Hippocampal formation (tissue), 2 donors: Measurements from ENCODE around the gene VPS37D.
"Not testable (repeated sequence)": the region's sequence is repeated elsewhere in the genome, so short reads cannot be mapped to it uniquely, and the experiment has no call there.

ENCODE experiments used
- DNase-seq, 2 donors: peaks; one replicate each; lab custom pipeline; 2025; lab: John Stamatoyannopoulos, UW

The VPS37D gene, protein sequence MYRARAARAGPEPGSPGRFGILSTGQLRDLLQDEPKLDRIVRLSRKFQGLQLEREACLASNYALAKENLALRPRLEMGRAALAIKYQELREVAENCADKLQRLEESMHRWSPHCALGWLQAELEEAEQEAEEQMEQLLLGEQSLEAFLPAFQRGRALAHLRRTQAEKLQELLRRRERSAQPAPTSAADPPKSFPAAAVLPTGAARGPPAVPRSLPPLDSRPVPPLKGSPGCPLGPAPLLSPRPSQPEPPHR

DNA sequence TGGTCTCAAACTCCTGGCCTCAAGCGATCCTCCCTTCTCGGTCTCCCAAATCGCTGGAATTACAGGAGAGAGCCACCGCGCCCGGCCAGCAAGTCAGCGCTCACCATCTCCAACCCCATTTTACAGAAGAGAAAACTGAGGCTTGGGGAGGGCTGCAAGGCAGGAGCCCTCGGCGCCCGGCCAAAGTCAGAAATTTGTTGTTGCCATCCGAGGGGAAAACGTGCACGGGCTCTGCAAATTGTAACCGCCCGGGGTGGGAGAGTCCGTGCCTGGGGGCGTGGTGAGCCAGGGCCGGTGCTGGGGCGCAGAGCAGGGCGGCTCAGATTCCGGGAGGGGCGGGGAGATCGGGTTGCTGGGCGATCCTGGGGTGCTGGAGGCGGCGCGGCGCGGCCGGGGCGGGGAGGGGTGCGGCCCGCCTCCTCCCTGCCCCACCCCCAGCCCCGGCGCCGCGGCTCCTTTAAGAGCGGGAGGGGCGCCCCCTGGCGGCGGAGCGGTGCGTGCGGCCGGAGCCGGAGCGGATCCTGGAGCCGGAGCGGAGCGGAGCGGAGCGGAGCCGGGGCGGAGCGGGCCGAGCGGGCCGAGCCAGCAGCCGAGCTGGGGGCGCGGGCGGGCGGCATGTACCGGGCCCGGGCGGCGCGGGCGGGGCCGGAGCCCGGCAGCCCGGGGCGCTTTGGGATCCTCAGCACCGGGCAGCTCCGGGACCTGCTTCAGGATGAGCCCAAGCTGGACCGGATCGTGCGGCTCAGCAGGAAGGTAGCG lies at the start of gene VPS37D:
Gene VPS37D (plus strand): TSS at position 488 of the 759 bp plus-strand sequence. CDS start 128 bp downstream, at position 616.
- DNase-seq = peak; percentile 64 to 83

DNA sequence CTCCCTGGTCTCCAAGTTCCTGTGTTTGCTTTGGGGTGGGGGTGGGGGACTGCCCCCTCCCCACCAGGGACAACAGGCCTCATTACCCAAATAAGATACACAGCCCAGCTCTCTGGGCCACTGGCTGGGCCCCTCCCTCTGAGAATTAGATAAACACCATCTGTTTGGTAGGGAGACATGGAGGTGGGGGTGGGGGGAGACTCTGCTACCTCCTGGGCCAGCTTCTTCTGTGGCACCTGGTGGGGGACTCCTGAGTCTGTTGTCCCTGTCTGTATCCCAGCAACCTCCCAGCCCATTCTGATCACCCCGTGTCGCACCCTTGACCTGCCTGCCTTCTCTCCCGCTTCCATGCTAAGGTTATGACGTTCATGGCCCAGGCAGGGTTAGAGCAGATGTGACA lies 49.1 kb upstream of the VPS37D start:
- no peak for DNase-seq

DNA sequence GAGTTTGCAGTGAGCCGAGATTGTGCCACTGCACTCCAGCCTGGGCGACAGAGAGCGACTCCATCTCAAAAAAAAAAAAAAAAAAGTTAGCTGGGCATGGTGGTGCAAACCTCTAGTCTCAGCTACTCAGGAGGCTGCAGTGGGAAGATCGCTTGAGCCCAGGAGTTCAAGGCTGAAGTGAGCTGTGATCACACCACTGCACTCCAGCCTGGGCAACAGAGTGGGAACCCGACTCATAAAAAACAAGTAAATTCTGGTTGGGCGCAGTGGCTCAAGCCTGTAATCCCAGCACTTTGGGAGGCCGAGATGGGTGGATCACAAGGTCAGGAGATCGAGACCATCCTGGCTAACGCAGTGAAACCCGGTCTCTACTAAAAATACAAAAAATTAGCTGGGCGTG lies 48.2 kb upstream of the VPS37D start:
- DNase-seq = not testable (repeated sequence)

DNA sequence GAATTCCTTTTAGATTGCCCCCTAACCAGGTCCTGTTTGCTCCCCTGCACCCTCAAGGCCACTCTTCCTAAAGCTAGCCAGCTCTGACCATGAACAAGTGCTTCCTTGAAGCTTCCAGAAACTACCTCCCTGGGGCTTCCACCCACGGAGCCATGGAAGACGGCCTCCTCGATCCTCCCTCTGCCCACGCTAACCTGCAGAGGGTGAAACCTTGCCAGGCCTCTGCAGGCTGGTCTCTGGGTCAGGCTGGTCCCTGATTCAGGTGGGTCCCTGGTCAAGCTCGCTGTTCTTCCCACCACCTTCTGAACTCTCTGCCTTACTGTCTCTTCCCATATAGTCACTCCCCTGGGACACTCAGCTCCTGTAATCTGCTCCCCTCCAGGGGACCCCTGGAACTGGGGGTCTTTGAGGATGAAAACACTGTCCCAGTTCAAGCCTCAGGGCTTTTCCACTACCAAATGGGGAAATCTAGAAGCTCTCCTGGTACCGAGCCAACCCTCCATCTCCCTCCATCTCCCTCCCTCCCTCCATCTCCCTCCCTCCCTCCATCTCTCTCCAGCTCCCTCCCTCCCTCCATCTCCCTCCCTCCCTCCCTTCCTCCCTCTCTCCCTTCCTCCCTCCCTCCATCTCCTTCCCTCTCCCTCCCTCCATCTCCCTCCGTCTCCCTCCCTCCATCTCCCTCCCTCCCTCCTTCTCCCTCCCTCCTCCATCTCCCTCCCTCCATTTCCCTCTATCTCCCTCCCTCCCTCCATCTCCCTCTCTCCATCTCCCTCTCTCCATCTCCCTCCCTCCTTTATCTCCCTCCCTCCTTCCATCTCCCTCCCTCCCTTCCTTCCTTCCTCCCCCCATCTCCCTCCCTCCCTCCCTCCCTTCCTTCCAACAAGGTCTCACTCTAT lies 46.2 kb upstream of the VPS37D start:
- no peak for DNase-seq

DNA sequence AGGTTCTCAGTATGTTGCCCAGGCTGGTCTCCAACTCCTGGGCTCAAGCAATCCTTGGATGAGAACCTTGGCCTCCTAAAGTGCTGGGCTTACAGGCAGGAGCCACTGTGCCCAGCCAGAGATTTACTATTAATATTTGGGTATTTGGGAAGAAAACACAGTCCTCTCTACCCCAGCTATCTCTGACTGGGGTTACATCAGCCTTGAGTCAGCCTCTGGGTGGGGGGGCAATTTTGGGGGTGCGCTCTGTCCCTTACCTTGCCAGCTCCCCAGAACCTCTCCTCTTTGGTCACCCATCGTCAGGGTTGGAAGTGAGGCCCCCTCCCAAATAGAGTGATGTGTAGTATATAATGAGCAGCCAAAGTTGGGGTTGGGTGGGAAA lies 45.1 kb upstream of the VPS37D start:
- no peak for DNase-seq

DNA sequence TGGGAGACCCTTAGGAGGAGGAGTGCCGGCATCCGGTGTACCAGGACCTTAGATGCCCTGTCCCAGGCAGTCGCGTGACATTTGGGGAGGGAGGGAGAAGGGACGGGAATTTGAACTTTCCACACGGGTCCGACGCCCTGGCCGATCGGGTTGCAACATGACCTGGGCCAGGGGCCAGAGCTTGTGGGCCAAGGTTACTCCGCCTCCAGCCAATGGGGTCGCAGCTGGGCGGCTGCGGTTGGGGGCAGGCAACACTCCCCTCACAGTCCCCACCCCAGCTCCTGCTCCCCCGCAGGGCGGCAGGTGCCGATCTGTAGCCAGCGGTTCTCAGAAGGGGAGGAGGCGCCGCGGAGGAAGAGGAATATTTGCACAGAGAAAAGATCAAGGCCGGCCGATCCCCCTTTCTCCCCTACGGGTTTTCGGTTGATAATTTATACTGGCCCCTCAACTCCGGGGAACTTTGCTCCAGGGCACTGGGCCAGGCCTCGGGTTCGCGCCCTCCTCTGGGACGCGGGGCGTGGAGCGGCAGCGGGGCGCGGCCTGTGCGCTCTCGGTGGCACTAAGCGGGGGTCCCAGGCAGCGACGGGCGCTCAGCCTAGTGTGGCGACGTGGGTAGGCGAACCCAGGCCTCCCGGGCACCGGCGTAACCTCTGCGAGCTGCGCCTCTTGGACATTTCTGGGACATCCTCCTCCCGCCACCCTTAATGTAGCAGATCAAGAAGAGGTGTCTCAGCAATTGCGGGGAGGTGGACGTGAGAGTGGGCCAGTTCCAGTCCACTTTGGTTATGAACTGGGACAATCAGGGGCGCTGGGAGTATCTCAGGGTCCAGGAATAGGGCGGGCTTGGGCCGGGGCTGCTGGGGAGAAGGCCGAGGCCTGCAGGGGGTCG lies 44.5 kb upstream of the VPS37D start:
- DNase-seq = no peak

DNA sequence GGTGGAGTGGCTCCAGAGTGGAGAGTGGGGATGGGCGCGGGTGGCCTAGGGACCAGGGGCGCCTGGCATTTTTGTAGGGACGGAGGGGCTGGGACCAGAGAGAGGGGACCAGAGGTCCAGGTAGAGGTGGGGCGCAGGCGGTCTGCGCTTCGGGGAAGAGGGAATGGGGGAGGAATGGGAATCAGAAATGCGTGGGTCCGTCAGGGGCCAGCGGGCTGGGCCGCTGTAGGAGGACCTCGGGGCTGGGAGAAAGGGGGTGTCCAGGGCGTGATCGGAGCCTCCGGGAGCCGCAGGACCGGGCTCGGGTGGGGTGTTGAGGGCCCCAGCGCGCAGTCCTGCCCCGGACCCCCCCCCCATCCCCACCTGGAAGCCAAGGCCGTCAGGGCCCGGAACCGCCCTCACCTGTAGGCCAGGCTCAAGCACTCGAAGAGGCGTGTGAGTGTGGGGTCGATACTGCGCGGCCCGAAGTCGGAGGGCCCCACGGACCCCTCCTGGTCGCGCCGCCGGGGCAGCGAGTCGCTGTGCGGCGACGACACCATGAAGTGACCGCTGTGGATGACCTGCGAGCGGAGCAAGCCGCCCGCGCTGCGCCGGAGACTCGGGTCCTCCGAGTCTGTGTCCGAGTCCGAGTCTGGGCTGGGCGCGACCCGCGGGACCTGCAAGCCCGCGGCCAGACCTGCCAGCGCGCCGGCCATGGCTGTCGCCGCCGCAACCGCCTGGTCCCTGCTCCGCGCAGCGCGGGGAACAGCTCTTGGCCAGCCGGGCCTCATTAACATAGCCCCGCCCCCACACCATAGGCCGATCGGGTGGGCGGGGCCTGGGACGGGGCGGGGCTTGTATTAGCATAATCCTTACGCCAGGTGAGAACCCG lies 43.6 kb upstream of the VPS37D start, which contains the start of gene MLXIPL:
Gene MLXIPL (minus strand): TSS at position 725 of the 871 bp plus-strand sequence. CDS start 30 bp downstream, at position 695.
- DNase-seq = no peak

DNA sequence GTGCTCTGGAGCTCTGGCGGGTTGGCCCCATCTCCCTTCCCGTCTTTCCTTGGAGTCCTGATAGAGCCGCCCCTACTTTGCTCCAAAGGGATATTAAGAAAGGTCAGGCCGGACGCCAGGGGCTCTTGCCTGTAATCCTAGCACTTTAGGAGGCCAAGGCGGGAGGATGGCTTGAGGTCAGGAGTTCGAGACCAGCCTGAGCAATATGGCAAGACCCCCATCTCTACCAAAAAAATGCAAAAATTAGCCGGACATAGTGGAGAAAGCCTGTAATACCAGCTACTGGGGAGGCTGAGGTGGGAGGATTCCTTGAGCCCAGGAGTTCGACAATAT lies 43.0 kb upstream of the VPS37D start:
- DNase-seq = no peak

DNA sequence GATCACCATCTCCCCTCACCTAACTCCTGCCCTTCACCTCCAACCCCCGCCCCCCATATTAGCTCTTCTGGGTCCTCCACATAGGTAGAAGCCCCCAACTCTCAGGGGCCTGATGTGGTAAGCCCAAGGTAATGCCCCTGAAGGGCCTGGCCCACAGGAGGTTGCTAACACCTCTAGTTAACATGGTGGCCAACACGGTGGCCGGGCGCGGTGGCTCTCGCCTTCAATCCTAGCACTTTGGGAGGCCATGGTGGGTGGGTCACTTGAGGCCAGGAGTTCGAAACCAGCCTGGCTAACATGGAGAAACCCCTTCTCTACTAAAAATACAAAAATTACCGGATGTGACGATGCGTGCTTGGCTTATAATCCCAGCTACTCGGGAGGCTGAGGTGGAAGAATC lies 42.4 kb upstream of the VPS37D start:
- no peak for DNase-seq

DNA sequence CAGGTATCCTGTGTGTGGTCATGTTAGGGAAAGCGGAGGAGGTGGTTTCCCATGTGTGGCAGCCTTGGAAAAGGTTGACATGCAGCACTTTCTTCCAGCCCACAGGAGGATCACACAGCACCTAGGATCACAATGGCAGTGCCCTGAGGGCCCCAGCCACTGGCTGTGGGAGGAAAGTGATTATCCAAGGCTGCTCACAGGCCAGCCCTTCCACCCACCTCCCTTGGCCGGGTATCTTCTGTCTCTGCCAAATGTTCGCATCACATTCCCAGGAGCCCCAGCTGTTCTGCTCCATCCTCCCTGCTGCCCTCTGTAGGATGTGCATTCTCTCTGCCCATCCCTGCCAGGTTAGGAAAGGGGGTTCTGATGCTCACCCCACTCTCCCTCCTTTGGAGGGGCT lies 40.8 kb upstream of the VPS37D start:
- no peak for DNase-seq

DNA sequence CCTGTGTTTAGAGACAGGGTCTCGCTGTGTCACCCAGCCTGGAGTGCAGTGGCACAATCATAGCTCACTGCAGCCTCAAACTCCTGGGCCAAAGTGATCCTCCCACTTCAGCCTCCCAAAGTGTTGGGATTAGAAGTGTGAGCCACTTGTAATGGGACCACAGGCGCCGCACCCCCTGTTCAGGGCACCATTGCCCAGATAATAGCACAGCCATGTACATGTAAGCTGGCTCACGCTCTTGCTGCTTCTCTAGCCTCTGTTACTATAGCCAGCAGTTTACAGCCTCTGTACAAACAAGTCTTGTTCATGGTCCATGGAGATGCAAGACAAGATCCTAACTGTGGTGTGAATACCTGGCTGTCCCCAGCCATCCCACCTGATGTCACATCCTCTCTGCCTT lies 39.1 kb upstream of the VPS37D start:
- DNase-seq = no peak

DNA sequence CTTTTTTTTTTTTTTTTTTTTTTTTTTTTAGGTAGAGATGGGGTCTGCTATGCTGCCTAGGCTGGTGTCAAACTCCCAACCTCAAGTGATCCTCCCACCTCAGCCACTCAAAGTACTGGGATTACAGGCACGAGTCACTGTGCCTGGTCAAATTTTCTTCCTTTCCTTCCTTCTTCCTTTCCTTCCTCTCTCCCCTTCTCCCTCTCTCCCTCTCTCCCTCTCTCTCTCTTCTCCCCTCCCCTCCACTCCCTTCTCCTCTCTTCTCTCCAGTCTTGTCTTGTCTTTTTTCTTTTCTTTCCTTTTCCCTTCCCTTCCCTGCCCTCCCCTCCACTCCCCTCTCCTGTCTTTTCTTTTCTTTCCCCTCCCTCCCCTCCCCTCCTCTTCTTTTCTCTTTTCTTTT lies 36.1 kb upstream of the VPS37D start:
- DNase-seq = no peak

DNA sequence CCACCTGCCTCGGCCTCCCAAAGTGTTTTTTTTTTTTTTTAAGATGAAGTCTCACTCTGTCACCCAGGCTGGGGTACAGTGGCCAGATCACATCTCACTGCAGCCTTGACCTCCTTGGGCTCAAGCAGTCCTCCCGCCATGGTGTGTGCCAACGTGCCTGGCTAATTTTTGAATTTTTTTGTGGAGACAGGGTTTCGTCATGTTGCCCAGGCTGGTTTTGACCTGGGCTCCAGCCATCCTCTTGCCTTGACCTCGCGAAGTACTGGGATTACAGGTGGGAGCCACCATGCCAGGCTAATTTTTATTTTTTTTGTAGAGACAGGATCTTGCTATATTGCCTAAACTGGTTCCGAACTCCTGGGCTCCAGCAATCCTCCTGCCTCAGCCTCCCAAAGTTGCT lies 34.3 kb upstream of the VPS37D start:
- DNase-seq = no peak

DNA sequence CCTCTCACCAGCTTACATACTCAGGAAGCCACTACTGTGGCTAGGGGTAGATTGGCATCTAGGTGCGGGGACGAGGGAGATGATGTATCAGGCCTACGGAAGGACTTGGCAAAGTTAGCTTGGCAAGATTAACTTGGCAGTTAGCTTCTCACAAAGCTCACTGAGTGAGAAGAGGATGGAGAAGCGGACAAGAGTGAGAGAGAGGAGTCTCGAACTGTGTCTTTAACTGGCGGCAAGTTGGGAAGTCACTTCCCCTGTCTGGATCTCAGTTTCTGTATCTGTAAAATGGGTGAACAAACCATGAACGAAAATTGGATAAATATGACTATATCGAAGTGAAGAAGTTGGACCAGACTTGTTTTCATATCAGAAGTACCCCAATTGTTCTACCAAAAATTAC lies 33.8 kb upstream of the VPS37D start:
- DNase-seq = no peak

DNA sequence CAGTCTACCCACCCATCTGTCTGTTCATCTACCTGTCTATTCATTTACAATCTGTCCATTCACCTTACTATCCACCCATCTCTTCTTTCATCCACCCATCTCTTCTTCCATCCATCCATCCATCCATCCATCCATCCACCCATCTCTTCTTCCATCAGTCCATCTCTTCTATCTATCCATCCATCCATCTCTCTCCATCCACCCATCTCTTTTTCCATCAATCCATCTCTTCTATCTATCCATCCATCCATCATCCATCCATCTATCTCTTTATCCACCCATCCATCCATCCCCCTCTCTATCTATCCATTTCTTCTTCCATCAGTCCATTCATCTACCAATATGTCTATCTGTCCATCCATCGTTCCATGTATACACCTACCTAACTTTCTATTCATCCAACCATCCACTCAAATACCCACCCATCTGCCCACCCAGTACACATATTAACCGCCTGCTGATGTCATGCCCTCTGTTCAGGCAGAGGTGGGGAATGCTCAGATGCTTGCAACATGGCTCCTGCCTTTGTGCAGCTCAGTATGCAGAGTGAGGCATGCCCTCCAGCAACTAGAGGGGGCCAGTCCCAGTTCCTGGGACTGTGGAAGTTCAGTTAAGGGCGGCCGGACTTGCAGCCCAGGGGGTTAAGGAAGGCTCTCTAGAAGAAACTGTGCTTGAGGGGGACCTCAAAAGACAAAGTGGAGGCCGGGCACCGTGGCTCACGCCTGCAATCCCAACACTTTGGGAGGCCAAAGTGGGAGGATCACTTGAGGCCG lies 32.0 kb upstream of the VPS37D start:
- DNase-seq = no peak

DNA sequence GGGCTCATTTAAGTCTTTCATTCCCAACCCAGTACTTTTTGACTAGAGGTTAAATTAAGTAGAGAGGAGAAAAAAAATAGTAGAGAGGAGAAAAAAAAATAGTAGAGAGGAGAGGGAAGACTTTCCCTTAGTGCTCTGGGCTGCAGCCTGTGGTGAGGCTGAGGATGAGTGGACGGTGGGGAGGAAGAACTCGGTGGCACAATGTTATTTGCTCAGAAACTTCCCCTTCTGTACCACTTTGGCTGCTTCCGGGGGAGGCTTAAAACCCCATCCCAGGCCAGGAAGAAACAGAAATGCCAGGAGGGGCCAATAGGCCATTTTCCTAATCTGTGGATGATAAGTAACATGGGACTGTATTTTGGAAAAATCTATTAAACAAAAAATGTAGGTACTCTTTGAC lies 28.7 kb upstream of the VPS37D start:
- no peak for DNase-seq

DNA sequence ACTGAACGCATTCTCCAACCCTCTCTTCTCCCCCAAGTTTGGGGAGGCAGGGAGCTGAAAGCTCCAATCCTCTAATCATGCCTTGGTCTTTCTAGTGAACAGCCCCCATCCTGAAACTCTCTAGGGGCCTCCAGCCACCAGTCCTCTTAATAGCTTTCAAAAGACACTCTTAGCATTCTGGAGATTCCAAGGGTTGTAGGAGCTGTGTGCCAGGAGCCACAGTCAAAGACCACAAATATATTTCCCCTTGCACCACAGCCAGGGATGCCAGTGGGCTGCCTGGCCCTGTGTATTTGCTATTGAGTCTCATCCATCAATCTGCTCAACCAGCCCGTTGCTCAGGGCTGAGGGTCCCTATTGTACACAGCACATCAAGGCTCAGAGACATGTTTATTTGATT lies 24.8 kb upstream of the VPS37D start:
- no peak for DNase-seq

DNA sequence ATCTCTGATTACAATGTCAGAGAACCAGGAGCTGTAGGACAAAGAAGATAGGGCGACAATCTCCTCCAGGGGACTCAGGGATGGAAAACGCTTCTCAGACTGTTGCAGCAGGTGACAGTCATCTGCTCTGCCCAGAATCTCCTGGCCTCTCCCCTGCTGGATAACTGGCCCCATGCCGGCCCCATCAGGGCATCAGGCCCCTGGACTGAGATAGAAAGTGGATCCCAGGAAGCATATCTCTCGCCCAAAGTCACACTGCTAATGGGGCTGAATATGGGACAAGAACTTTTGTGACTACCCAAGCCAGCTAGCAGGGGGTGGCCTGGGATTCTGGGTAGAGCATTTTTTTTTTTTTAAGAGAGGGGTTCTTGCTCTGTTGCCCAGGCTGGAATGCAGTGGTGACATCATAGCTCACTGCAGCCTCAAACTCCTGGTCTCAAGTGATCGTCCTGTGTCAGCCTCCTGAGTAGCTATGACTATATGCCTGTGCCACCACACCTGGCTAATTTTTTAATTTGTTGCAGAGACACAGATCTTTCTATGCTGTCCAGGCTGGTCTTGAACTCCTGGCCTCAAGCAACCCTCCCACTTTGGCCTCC lies 22.8 kb upstream of the VPS37D start:
- no peak for DNase-seq

DNA sequence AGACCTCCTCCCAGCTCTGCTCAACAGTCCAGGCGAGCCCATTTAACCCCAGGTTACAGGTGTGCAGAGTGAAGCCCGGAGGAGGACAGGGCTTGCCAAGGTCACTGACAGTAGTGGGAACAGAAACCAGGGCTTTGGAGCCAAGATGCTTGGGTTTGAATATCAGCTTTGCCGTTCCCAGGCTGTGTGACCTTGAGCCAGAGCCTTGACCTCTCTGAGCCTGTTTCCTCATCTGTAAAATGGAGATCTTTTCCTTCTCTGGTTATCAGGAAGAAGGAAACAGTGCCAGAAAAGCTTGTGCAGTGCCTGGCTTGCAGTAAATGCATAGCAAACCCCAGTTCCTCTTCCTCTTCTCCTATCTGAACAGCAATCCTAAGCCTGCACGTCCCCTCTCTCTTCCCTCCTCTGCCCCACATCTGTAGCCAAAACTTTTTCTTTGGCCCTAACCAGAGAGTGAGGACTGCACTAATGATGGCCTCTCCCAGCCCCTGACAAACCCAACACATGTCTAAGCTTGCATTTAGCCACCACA lies 21.9 kb upstream of the VPS37D start:
- no peak for DNase-seq
